ENCODE data around the gene TRAPPC10. TPM values are rescaled to one million over a fixed set of nuclear protein-coding genes. Genes with fewer than 3 reads are reported as not detected.

TRAPPC10 gene
- total and polyA plus RNA-seq, 2 of the 8 experiments (the other 6 are each of a cell fraction or from before 2014, with no cell fraction given): 18.5 to 29.8 TPM

DNA sequence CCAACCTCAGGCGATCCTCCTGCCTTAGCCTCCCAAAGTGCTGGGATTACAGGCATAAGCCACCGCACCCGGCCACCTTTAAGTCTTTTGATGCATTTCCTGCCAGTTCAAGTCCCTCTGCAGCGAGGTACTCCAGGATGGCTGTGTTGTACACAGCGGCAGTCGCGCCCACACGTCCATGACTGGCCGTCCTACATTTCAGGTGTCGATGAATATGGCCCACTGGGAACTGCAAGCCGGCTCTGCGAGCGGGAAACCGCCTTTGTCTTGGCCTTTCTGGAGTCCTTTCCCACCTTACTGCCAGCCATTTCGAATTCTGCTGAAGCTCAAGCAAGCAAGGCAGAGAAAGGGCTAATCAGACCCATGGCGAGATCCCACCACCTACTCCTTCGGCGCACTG lies 34.6 kb downstream of the TRAPPC10 start:
- Histone ChIP-seq H3K18ac (ENCODE audit: extremely low read depth, low read length) (no peak overlapping the region), H3K27me3 (replicated peaks in 1 of 4; ENCODE audit: control insufficient read depth in 3 of 4, extremely low read depth in 1 of 4, insufficient read depth in 3 of 4, low read length in 3 of 4) (no peaks in the 10 kb centered on the region), H2AFZ (ENCODE audit: low read length) (no peak overlapping the region), H4K91ac (replicated peaks; ENCODE audit: insufficient read length, low read length) (no peak overlapping the region), H2BK120ac (replicated peaks; ENCODE audit: low read depth, low read length) (no peak overlapping the region), H2BK15ac (ENCODE audit: low read length) (no peak overlapping the region), H2BK20ac (ENCODE audit: low read length) (no peak overlapping the region), H4K5ac (ENCODE audit: insufficient read length, low read depth, low read length) (no peak overlapping the region), H2BK12ac (ENCODE audit: low read depth, low read length) (no peak overlapping the region), H3K23ac (ENCODE audit: insufficient read length) (no peak overlapping the region), H3K79me2 (ENCODE audit: control insufficient read depth in 1 of 2, insufficient read depth in 2 of 2, low read length in 2 of 2) (peaks cover 3 to 32% of the 10 kb centered on the region in 2 experiments; a peak in 3 of 4 replicates), H2AK5ac (ENCODE audit: low read depth, low read length) (no peak overlapping the region), H3K9me3 (ENCODE audit: insufficient read depth in 2 of 2, low read depth in 1 of 2, low read length in 1 of 2) (no peaks in the 10 kb centered on the region), H3K23me2 (ENCODE audit: low read depth, low read length) (no peaks in the 10 kb centered on the region), H3K36me3 (ENCODE audit: control insufficient read depth in 2 of 4, insufficient read depth in 4 of 4, low read length in 3 of 4) (no peaks in the 10 kb centered on the region; a peak in 1 of 8 replicates), H3K4me3 (ENCODE audit: extremely low read depth in 1 of 4, insufficient read depth in 2 of 4, low read depth in 3 of 4, low read length in 4 of 4) (no peak overlapping the region), H2BK5ac (ENCODE audit: low read depth, low read length) (no peak overlapping the region), H4K20me1 (replicated peaks in 1 of 2; ENCODE audit: control insufficient read depth in 1 of 2, insufficient read depth in 2 of 2, low read length in 2 of 2) (peaks cover 3 to 4% of the 10 kb centered on the region in 2 experiments), H4K8ac (ENCODE audit: extremely low read depth, insufficient read depth, low read length) (no peak overlapping the region), H3K79me1 (ENCODE audit: low read depth, low read length) (peaks cover 16% of the 10 kb centered on the region), H3K27ac (ENCODE audit: low read depth, low read length) (no peak overlapping the region), H3K56ac (replicated peaks; ENCODE audit: insufficient read length, low read depth, low read length) (no peak overlapping the region), H3K9ac (replicated peaks in 1 of 4; ENCODE audit: extremely low read depth in 1 of 4, low read depth in 3 of 4, low read length in 3 of 4) (no peak overlapping the region), H3K4ac (replicated peaks; ENCODE audit: insufficient read length, low read depth, low read length) (no peak overlapping the region), H3K4me1 (replicated peaks in 1 of 4; ENCODE audit: control insufficient read depth in 3 of 4, insufficient read depth in 4 of 4, low read length in 3 of 4) (no peaks in the 10 kb centered on the region), H3K14ac (ENCODE audit: insufficient read length) (no peak overlapping the region), H3K4me2 (ENCODE audit: insufficient read depth in 1 of 2, low read depth in 2 of 2, low read length in 2 of 2) (no peak overlapping the region)
- DNase-seq (ENCODE audit: low read depth in 1 of 2, low spot score in 2 of 2) (no peak), FAIRE-seq (no peak)
- ChIA-PET CTCF (ENCODE audit: partially characterized antibody) (interaction anchor here (0.9 to 1.3 kb wide), 3 partner anchors 8 to 38 kb away, joined by 3 read pairs; no protein-coding TSS in a partner anchor), POLR2A (ENCODE audit: partially characterized antibody) (no interaction called here)
- 95% methylated on average over 18 of the region's 18 CpGs; no CpG with 5 or more reads in 1 of the 2 experiments for WGBS, 2 experiments (ENCODE audit: extremely low coverage in 1 of 2, insufficient coverage in 1 of 2, insufficient read length in 1 of 2, insufficient replicate concordance in 2 of 2, low coverage in 1 of 2, low lambda C conversion rate in 2 of 2, missing lambda C conversion rate in 1 of 2)
- TF ChIP-seq CHD1 (IDR thresholded peaks at IDR 0.05; ENCODE audit: low read depth, low read length) (no peak), ZNF274 (IDR thresholded peaks at IDR 0.05; ENCODE audit: borderline replicate concordance, extremely low read depth, low read length) (no peak), SRF (IDR thresholded peaks at IDR 0.05; ENCODE audit: low read depth, low read length) (no peak), SIN3A (conservative IDR thresholded peaks at IDR 0.05 in 1 of 2, IDR thresholded peaks at IDR 0.05 in 1 of 2; ENCODE audit: low read depth in 1 of 2, low read length in 2 of 2) (no peak), BCL11A (IDR thresholded peaks at IDR 0.05; ENCODE audit: low read depth in 2 of 2, low read length in 2 of 2) (no peak), SUZ12 (IDR thresholded peaks at IDR 0.05; ENCODE audit: low read length) (no peak), BACH1 (IDR thresholded peaks at IDR 0.05; ENCODE audit: low read length) (no peak), ASH2L (IDR thresholded peaks at IDR 0.05; ENCODE audit: low read length) (no peak), KDM4A (IDR thresholded peaks at IDR 0.05; ENCODE audit: low read depth, low read length, severe bottlenecking) (no peak), EGR1 (IDR thresholded peaks at IDR 0.05; ENCODE audit: borderline replicate concordance, low read depth, low read length) (no peak)
- TF ChIP-seq, protein P1, sequence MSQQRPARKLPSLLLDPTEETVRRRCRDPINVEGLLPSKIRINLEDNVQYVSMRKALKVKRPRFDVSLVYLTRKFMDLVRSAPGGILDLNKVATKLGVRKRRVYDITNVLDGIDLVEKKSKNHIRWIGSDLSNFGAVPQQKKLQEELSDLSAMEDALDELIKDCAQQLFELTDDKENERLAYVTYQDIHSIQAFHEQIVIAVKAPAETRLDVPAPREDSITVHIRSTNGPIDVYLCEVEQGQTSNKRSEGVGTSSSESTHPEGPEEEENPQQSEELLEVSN (IDR thresholded peaks at IDR 0.05): no peak
